Retinal pigment epithelial cell (primary cell): Measurements from ENCODE around the gene NVL.
A peak's percentile ranks its signal among the peaks of the same experiment; 100 is the strongest.
"Not testable (repeated sequence)": the region's sequence is repeated elsewhere in the genome, so short reads cannot be mapped to it uniquely, and the experiment has no call there.

Experiments
- DNase-seq: peaks from one replicate; pipeline ENCODE4 v3.0.0-alpha.2; 2010; ENCODE audit warnings: low read depth
- H3K4me3 ChIP-seq: 2 replicates; pipeline ENCODE4 v1.5.1; 2011; ENCODE audit warnings: mild to moderate bottlenecking, low read length, control low read depth, moderate library complexity
- TF ChIP-seq, protein P1 (sequence below): conservative IDR thresholded peaks from 2 replicates; pipeline ENCODE4 v1.5.1; 2011; ENCODE audit warnings: low read depth, low read length, control low read depth, inconsistent platforms

NVL gene

DNA sequence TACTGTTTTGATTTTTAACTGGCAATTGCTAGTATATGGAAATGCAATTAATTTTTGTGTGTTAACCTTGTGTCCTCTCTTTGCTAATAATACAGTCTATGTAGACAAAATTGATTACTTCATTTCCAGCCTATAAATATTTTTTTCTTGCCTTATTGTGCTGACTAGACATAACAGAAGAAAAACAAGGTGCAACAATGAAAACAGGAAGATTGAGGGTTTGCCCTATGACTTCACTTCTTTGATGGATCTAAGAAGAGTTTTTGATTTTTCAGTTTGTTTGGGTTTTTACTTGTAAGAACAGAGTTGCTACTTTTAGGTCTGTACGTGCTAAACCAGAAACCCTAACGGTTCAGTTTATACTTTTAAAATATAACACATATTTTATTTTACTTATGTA, 18.2 kb upstream of the NVL start:
- TF ChIP-seq, protein P1, sequence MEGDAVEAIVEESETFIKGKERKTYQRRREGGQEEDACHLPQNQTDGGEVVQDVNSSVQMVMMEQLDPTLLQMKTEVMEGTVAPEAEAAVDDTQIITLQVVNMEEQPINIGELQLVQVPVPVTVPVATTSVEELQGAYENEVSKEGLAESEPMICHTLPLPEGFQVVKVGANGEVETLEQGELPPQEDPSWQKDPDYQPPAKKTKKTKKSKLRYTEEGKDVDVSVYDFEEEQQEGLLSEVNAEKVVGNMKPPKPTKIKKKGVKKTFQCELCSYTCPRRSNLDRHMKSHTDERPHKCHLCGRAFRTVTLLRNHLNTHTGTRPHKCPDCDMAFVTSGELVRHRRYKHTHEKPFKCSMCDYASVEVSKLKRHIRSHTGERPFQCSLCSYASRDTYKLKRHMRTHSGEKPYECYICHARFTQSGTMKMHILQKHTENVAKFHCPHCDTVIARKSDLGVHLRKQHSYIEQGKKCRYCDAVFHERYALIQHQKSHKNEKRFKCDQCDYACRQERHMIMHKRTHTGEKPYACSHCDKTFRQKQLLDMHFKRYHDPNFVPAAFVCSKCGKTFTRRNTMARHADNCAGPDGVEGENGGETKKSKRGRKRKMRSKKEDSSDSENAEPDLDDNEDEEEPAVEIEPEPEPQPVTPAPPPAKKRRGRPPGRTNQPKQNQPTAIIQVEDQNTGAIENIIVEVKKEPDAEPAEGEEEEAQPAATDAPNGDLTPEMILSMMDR = no peak
- no peak for DNase-seq

DNA sequence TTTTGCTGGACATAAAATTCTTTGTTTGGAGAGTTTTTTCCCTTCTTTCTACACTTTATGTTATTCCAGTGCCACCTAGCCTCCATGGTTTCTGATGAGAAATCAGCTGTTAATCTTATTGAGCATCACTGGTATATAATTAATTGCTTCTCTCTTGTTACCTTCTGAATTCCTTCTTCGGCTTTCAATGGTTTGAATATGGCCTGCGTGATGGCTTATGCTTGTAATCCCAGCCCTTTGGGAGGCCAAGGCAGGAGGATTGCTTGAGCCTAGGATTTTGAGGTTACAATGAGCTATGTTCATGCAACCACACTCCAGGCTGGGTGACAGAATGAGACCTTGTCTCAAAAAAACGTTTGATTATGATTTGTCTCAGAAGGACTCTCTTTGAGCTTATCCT, 13.7 kb upstream of the NVL start:
- DNase-seq = no peak
- TF ChIP-seq, protein P1 = no peak

More for the DNA sequence above, 18.2 kb upstream of the NVL start:
- no peak overlapping the region for H3K4me3 ChIP-seq

DNA sequence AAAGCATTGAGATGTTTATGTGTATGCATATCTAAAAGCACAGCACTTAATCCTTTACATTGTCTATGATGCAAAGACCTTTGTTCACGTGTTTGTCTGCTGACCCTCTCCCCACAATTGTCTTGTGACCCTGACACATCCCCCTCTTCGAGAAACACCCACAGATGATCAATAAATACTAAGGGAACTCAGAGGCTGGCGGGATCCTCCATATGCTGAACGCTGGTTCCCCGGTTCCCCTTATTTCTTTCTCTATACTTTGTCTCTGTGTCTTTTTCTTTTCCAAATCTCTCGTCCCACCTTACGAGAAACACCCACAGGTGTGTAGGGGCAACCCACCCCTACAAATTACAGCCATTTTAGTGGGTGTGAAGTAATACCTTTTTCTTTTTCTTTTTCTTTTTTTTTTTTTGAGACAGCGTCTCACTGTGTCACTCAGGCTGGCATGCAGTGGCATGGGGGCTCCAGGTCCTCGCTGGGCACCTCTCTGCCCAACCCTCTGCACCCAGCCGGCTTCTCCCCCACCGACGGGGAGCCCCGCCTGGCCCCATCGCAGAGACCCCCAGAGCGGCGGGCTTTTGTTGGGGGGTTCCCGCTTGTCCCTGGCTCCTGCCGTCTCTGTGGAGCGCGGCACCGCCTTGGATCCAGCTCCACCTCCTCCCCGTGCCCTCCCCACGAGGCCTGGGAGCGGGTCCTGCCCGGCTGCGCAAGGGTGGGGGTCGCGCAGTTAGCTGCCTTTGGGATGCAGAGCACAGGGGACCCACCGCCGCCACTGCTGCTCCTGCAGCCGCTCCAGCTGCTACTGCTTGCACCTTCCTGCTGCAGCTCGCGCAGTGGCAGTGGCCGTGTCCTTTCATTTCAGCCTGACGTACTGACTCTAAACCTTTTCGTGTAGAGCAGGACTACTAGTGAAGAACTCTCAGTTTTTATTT, 10.7 kb upstream of the NVL start:
- DNase-seq = not testable (repeated sequence)
- peak overlapping the region; percentile 55 for H3K4me3 ChIP-seq

More for the DNA sequence above, 13.7 kb upstream of the NVL start:
- H3K4me3 ChIP-seq = no peak overlapping the region

DNA sequence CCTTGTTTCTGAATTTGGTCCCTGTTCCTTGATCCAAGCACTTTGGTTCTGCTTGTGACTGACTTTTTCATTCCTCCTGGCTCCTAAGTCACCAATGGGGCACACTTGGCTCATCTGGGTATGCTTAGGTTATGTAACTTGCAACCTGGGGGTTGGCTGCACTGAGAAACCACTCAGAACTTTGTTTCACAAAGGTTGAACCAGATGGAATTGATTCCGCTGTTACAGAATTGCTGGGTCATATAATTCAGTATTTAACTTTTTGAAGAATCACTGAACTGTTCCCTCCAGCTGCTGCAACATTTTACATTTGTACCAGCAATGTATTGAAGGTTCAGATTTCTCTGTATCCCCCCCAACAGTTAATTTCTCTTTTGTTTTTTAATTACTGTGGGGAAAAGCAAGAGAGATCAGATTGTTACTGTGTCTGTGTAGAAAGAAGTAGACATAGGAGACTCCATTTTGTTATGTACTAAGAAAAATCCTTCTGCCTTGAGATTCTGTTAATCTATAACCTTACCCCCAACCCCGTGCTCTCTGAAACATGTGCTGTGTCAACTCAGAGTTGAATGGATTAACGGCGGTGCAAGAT, 9.6 kb upstream of the NVL start:
- no peak overlapping the region for H3K4me3 ChIP-seq
- no peak for DNase-seq
- TF ChIP-seq, protein P1 = no peak

DNA sequence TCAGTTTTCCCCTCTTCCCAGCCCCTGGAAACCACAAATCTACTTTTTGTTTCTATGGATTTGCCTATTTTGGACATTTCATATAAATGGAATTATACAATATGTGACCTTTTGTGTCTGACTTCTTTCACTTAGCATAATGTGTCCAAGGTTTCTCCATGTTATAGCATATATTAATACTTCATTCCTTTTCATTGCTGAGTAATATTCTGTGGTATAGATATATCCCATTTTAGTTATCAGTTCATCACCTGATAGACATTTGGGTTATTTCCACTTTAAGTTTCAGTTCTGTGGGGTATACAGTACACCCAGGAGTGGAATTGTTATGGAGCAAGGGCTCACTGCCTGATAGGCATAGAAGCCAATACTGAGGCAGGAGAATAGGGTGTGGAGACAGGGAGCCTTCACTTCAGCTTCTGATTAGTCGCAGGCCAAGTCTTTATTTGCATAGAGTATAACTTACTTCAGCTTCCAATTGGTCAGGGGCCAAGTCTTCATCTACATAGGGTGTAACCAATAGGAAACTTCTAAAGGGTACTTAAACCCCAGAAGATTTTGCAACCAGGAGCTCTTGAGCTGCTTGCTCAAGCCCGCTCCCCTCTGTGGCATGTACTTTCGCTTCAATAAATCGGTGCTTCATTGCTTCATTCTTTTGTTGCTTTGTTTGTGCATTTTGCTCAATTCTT, 8.3 kb upstream of the NVL start:
- H3K4me3 ChIP-seq = no peak overlapping the region
- TF ChIP-seq, protein P1 = no peak
- DNase-seq = no peak

DNA sequence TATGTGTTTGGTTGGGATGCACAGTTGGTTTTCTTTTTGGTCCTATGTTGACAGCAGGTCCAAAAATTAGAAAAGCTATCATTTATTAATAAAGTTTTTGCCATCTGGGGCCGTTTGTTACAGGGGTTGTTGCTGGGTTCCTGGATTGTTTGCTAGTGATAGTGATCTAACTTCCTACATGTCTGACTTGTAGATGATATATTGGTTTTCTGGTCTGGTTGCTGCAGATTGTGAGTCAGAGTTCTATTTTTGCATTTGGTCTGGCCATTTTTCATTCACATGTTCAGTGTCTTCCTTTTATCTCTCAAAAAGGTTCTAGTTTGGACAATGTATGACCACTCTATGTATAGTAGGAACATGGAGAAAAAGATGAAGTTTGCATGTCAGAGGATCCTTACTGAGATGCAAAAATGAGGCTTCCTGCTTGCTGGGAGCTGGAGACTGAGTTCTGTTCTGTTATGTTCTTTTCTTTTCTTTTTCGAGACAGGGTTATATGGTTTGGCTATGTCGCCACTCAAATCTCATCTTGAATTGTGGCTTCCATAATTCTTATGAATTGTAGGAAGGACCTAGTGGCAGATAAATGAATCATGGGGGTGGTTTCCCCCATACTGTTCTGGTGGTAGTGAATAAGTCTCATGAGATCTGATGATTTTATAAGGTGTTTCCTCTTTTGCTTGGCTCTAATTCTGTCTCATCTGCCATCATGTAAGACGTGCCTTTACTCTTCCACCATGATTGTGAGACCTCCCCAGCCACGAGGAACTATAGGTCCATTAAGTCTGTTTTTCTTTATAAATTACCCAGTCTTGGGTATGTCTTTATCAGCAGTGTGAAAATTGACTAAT, 4.2 kb upstream of the NVL start:
- TF ChIP-seq, protein P1 = no peak
- no peak for DNase-seq
- H3K4me3 ChIP-seq = no peak overlapping the region

DNA sequence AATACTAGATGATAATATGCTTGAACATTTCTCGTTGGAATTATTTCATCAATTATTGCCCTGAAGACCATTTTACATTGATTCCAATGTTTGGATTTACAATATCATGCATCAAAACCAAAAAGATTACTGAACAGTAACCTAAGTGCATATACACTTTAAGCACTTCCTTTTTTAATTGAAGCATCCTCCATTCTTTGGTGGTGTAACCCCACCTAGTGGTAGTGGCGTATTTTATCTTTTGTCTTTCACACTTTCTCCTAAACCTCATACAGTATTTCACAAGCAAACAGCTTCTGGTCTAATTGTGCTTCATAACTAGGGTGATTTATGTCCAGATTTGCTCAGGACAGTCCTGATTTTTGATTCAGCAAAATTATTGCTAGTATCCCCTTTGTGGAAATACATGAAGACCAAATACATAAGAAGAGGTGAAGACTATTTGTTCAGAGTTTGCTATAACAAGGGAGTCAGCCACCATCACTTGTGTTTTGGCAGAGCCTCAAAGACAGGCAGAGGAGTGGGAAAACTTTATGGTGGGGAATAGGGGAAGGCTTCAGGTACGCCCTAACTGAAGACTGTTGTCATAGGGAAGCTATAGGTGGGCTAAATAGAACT, 3.4 kb upstream of the NVL start:
- no peak for DNase-seq
- TF ChIP-seq, protein P1 = peak; percentile 66
- no peak overlapping the region for H3K4me3 ChIP-seq
